ENCODE data around the gene KIF5C. TPM values are rescaled to one million over a fixed set of nuclear protein-coding genes. Genes with fewer than 3 reads are reported as not detected.

Gene KIF5C
- total RNA-seq, 1 experiment from 2014 or later = 24.0 TPM

DNA sequence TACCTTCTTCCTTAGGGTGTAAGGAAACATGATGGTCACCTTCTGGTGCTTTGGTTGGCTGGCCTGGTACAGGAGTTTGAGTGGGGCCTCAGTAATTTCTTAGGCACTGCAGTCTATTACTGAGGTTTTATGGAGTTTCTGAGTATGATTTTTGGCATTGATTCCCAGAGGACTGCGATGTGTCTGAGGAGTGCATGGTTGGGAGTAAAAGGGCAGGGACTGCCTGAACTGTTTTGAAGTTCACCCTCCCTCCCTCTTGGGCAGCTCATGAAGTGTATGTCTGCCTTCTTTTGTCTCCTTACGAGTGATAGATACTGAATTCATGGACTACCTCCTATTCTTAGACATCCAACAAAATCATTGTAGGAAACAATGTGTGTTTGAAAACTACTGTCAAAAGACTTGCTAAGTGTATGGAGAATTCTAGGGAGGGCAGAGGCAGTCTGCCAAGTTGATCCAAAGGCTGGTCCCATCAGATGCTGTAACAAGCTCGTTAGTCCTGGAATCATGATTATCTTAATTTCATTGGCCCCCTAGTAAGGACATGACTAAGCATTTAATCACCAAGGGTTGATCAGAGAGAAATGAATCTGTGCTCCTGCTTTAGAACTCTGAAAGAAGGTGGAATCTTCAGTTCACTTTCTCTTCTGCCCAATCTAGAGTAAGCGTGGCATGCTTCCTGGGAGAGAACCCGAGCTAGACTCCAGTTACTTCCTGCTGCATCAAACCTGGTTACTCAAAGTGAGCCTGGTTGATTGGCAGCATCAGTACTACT, 190.0 kb downstream of the KIF5C start:
- H3K36me3 ChIP-seq (replicated peaks; ENCODE audit: control insufficient read depth, insufficient read depth, low read length) = no peaks in the 10 kb centered on the region
- H3K4me3 ChIP-seq (ENCODE audit: insufficient read depth, low read depth, low read length) = no peak overlapping the region
- no peaks in the 10 kb centered on the region for H3K27me3 ChIP-seq (ENCODE audit: control insufficient read depth, insufficient read depth, low read length)
- DNase-seq = no peak

DNA sequence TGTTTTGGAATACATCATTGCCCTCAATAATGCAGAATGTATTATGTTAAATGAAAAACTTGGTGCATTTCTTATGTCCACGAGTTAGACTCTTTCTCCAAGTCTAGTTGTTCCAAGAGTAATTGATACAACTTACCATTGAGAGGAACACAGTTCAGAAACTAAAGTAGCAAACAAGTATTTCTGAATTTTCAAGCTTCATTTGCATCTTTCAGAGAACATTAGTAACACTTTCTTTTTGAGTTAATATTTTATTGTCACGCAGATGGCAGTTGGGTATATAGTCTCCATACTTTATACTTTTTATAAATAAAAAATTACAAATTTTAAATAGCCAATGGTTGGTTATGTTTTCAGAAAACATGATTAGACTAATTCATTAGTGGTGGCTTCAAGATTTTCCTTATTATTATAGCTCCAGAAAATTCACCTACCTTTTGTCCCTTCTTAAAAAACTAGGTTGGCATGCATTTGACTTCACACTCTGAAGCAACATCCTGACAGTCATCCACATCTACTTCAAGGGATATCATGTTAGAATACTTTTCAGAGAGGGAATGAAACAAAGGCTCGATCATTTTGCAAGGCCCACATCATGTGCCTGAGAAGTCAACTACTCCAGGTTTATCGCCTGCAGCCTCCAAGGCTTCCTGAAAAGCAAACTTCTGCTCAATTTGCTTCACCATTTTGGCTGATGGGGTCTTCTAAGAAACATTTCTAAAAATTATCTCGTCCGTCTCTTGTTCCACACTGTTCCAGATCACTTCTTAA, 193.4 kb downstream of the KIF5C start:
- Histone ChIP-seq H3K4me3 (ENCODE audit: insufficient read depth, low read depth, low read length) (no peak overlapping the region), H3K27me3 (ENCODE audit: control insufficient read depth, insufficient read depth, low read length) (no peaks in the 10 kb centered on the region), H3K36me3 (replicated peaks; ENCODE audit: control insufficient read depth, insufficient read depth, low read length) (no peaks in the 10 kb centered on the region)
- no peak for DNase-seq

DNA sequence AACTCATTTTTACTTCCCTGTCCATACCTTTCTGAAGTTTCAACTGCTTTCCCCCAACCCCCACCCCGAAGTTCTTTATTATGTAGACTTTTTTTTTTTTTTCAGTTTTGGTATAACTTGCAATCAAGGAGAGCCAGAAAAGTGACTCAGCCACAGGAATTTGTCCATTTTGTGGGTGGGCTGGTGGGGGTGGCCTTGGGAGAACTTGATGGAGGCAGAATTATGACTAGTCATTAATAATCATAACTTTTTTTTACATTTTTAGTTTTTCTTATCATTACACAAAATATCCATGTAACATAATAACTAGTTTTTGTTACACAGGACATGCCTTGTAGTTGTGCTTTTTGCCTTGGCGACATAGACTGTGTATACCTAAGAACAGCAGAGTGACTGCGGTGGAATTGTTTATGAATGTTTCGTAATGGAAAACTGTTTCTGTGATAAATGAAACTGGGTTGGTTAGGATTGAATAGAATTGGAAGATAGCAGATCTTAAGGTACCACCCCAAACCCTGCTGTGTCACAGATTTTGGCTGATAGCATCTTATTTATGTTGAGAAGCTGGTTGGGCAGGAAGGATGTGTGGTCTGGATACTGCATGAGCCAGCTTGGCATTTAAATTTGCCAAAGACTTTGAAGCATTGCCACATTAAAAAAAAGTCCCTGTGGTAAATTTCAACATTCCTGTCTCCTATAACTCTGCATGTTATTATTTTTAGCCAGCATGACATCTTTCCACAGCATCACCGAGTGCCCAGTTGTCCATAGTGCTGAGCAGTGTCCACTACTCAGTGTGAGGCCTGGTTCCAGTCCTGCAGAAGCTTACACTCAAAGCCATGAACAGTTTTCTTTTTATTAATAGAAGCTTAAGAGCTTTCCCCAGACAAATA, 194.2 kb downstream of the KIF5C start:
- no peak overlapping the region for H3K4me3 ChIP-seq (ENCODE audit: insufficient read depth, low read depth, low read length)
- no peak for DNase-seq
- H3K27me3 ChIP-seq (ENCODE audit: control insufficient read depth, insufficient read depth, low read length) = no peaks in the 10 kb centered on the region
- no peaks in the 10 kb centered on the region for H3K36me3 ChIP-seq (replicated peaks; ENCODE audit: control insufficient read depth, insufficient read depth, low read length)

DNA sequence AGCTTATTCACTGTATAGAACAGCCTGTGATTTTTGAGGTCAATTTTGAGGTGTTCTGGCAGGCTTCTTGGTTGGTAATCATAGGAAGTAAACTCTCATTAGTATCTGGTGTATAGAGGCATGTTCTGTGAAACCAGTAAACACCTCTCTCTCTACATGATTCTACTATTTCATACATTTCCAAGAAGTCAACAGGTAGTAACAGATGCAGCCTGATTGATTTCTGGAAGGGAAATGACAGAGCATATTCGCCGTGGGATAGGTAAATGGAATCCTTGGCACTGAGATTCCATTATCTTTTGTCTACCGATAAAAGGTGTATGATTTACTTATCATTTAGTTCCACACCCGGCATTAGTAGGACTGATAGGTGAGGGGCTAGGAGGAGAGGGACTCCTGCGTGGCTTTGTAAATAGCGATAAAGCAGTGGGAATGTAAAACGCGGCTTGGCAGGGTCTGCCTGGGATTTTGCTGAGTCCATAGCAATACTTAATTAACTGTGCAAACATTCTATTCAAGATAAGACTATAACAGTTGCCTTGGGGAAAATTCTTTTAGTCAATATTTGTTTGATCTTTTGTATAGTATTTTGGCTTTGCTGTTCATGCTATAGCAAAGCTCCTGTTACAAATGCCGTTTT, 195.8 kb downstream of the KIF5C start:
- no peaks in the 10 kb centered on the region for H3K27me3 ChIP-seq (ENCODE audit: control insufficient read depth, insufficient read depth, low read length)
- no peak overlapping the region for H3K4me3 ChIP-seq (ENCODE audit: insufficient read depth, low read depth, low read length)
- DNase-seq = no peak
- H3K36me3 ChIP-seq (replicated peaks; ENCODE audit: control insufficient read depth, insufficient read depth, low read length) = no peaks in the 10 kb centered on the region

DNA sequence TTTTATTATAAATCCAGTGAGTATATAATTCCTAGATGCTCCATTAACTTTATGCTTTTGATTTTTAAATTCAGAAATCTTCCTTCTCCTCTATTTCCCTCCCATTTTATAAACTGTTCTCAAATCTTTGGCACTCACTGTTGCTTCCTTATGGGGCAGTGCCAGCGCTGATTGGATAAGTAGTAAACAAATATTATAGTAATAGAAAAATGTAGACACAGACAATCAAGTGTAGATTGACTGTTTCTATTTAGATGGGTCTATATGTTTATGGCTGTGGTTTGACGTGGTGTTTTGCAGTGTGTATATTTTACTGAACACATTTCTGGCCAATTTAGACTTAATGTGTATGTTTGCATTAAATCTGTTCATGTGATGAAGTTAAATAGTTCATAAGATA, 200.1 kb downstream of the KIF5C start:
- DNase-seq = no peak
- Histone ChIP-seq H3K36me3 (replicated peaks; ENCODE audit: control insufficient read depth, insufficient read depth, low read length) (no peaks in the 10 kb centered on the region), H3K27me3 (ENCODE audit: control insufficient read depth, insufficient read depth, low read length) (no peaks in the 10 kb centered on the region), H3K4me3 (ENCODE audit: insufficient read depth, low read depth, low read length) (no peak overlapping the region)

DNA sequence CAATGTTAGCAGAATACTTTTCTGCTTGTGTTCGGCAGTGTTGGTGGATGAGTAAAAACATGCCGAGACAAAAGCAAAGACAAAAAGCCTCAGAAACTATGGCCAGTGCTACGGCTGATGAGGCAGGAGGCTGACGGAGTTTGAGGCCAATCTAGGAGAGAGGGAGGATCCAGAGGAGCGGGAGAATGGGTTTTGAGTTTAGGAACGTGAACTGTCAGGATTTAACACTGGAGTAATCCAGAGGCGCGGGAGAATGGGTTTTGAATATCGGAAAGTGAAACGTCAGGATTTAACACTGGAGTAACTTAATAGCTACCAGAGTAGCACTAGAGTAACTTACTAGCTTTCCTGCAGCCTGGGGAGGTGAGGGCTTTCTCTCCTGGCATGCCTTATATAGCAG, 200.8 kb downstream of the KIF5C start:
- no peaks in the 10 kb centered on the region for H3K27me3 ChIP-seq (ENCODE audit: control insufficient read depth, insufficient read depth, low read length)
- no peak for DNase-seq
- H3K4me3 ChIP-seq (ENCODE audit: insufficient read depth, low read depth, low read length) = no peak overlapping the region
- H3K36me3 ChIP-seq (replicated peaks; ENCODE audit: control insufficient read depth, insufficient read depth, low read length) = no peaks in the 10 kb centered on the region

Other genes with a start within 250 kb of the KIF5C start
- 9.5 and 15.6 TPM in 2 replicates for gene EPC2, start 230.5 kb upstream of the KIF5C start, total RNA-seq (2014; rRNA removed; shearing (Covaris generic))
- gene LYPD6B, start 163.5 kb downstream of the KIF5C start, total RNA-seq (2014; rRNA removed; shearing (Covaris generic)) = 0.22 and 1.9 TPM in 2 replicates

Data from H7 (cell line).